ENCODE results near the gene SH3PXD2A.

DNA sequence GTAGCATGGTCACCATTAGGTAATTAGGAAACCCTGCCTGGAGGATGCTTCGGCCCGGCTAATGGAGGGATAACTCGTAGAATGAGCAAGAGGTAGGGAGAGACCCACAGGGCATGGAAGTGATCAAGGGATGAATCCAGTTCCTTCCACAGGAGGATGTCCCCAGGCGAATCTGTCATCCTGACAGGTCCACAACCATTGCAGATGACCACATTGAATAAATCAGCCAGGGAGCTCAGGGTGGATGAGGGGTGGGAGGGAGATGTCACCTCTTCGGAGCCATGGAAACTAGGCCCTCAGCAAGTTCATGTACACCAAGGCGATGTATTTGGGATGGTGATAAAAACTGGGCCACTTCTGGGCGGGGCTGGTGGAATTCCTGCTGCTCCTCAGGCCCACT, 28.5 kb downstream of the SH3PXD2A start:
- TF ChIP-seq, protein P1, sequence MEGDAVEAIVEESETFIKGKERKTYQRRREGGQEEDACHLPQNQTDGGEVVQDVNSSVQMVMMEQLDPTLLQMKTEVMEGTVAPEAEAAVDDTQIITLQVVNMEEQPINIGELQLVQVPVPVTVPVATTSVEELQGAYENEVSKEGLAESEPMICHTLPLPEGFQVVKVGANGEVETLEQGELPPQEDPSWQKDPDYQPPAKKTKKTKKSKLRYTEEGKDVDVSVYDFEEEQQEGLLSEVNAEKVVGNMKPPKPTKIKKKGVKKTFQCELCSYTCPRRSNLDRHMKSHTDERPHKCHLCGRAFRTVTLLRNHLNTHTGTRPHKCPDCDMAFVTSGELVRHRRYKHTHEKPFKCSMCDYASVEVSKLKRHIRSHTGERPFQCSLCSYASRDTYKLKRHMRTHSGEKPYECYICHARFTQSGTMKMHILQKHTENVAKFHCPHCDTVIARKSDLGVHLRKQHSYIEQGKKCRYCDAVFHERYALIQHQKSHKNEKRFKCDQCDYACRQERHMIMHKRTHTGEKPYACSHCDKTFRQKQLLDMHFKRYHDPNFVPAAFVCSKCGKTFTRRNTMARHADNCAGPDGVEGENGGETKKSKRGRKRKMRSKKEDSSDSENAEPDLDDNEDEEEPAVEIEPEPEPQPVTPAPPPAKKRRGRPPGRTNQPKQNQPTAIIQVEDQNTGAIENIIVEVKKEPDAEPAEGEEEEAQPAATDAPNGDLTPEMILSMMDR (IDR thresholded peaks at IDR 0.05), result no peak
- TF ChIP-seq POLR2A (IDR thresholded peaks at IDR 0.05), result no peak
